Measurements from ENCODE around the gene TBATA. TPM values are rescaled to one million over a fixed set of nuclear protein-coding genes. Genes with fewer than 3 reads are reported as not detected.

The TBATA gene
- total RNA-seq, 1 donor from 2014 or later: not detected

GRCh38 chr10:70778267-70778924, 6.8 kb downstream of the TBATA start:
- no peak overlapping the region for H3K27ac ChIP-seq
- no peaks in the 10 kb centered on the region for H3K27me3 ChIP-seq
- H3K4me3 ChIP-seq: no peak overlapping the region
- peak; percentile 77 to 81 for DNase-seq (ENCODE audit: extremely low spot score in 2 of 2)
- no peaks in the 10 kb centered on the region for H3K4me1 ChIP-seq
- no peaks in the 10 kb centered on the region for H3K36me3 ChIP-seq
- no peak for TF ChIP-seq CTCF (IDR thresholded peaks at IDR 0.05)
- no peak for TF ChIP-seq POLR2AphosphoS5 (IDR thresholded peaks at IDR 0.05; ENCODE audit: insufficient read depth in 1 of 2, low read depth in 1 of 2)
- TF ChIP-seq POLR2A (IDR thresholded peaks at IDR 0.05): no peak
- intact Hi-C loops (cut with DNase I): no loop called here
- H3K9me3 ChIP-seq: no peaks in the 10 kb centered on the region

GRCh38 chr10:70777063-70777875, 7.9 kb downstream of the TBATA start:
- Histone ChIP-seq H3K9me3 (no peaks in the 10 kb centered on the region), H3K36me3 (no peaks in the 10 kb centered on the region), H3K27ac (no peak overlapping the region), H3K4me3 (no peak overlapping the region), H3K4me1 (no peaks in the 10 kb centered on the region), H3K27me3 (no peaks in the 10 kb centered on the region)
- TF ChIP-seq CTCF (IDR thresholded peaks at IDR 0.05) (no peak), POLR2A (IDR thresholded peaks at IDR 0.05) (no peak), POLR2AphosphoS5 (IDR thresholded peaks at IDR 0.05; ENCODE audit: insufficient read depth in 1 of 2, low read depth in 1 of 2) (no peak)
- intact Hi-C loops (cut with DNase I): no loop called here
- peak in 1 of 2 donors; percentile 77 for DNase-seq (ENCODE audit: extremely low spot score in 2 of 2)

- no peaks in the 10 kb centered on the region for H3K9me3 ChIP-seq
- H3K4me1 ChIP-seq: no peaks in the 10 kb centered on the region
- H3K27me3 ChIP-seq: no peaks in the 10 kb centered on the region
- no peak overlapping the region for H3K27ac ChIP-seq
- no peak overlapping the region for H3K4me3 ChIP-seq
- TF ChIP-seq CTCF (IDR thresholded peaks at IDR 0.05) (no peak), POLR2A (IDR thresholded peaks at IDR 0.05) (no peak), POLR2AphosphoS5 (IDR thresholded peaks at IDR 0.05; ENCODE audit: insufficient read depth in 1 of 2, low read depth in 1 of 2) (no peak)
- no peaks in the 10 kb centered on the region for H3K36me3 ChIP-seq
- intact Hi-C loops (cut with DNase I): no loop called here
- peak in 1 of 2 donors; percentile 70 for DNase-seq (ENCODE audit: extremely low spot score in 2 of 2)
These were observed 8.6 kb downstream of the TBATA start for GRCh38 chr10:70776455-70777005.

GRCh38 chr10:70775679-70776454, 9.3 kb downstream of the TBATA start:
- DNase-seq (ENCODE audit: extremely low spot score in 2 of 2): no peak

More at GRCh38 chr10:70775679-70776454, 9.3 kb downstream of the TBATA start:
- H3K27ac ChIP-seq: no peak overlapping the region
- no peak for TF ChIP-seq POLR2AphosphoS5 (IDR thresholded peaks at IDR 0.05; ENCODE audit: insufficient read depth in 1 of 2, low read depth in 1 of 2)
- no peak for TF ChIP-seq POLR2A (IDR thresholded peaks at IDR 0.05)
- no peak for TF ChIP-seq CTCF (IDR thresholded peaks at IDR 0.05)
- H3K4me3 ChIP-seq: no peak overlapping the region
- H3K36me3 ChIP-seq: no peaks in the 10 kb centered on the region
- no peaks in the 10 kb centered on the region for H3K4me1 ChIP-seq
- H3K27me3 ChIP-seq: no peaks in the 10 kb centered on the region
- intact Hi-C loops (cut with DNase I): no loop called here
- no peaks in the 10 kb centered on the region for H3K9me3 ChIP-seq
